Suprapubic skin (tissue), 4 donors: ENCODE results near the gene TTF2.

Experiments used
- CTCF ChIP-seq, 2 donors: fragments of 200-600 bp in 1 of 2; fragments of 450-650 bp in 1 of 2; sonication (generic) in 1 of 2; IDR thresholded peaks; one replicate each; pipeline ENCODE4 v1.5.1; 2016 to 2019; ENCODE audit warnings: antibody characterized with exemption in 2 of 2, mild to moderate bottlenecking in 1 of 2, moderate library complexity in 1 of 2
- EP300 ChIP-seq: sonication (generic); formaldehyde crosslinking; IDR thresholded peaks from one replicate; pipeline ENCODE4 v1.6.1; 2017; ENCODE audit warnings: antibody characterized with exemption
- POLR2A ChIP-seq, 2 donors: fragments of 450-650 bp; IDR thresholded peaks; one replicate each; pipeline ENCODE4 v1.6.1; 2017; ENCODE audit warnings: antibody characterized with exemption in 2 of 2, mild to moderate bottlenecking in 2 of 2, moderate library complexity in 2 of 2
- POLR2AphosphoS5 ChIP-seq, 3 donors: sonication (generic); formaldehyde crosslinking; IDR thresholded peaks; one replicate each; pipeline ENCODE4 v1.6.1; 2017; ENCODE audit warnings: antibody characterized with exemption in 3 of 3

GRCh38 chr1:117059334-117059677, 820 bp upstream of the TTF2 start:
- TF ChIP-seq CTCF (IDR thresholded peaks at IDR 0.05): no peak
- no peak for TF ChIP-seq EP300
- TF ChIP-seq POLR2A (IDR thresholded peaks at IDR 0.05): no peak
- no peak for TF ChIP-seq POLR2AphosphoS5 (IDR thresholded peaks at IDR 0.05)
